Left ventricle myocardium superior (tissue), 1 donor: ENCODE measurements around the gene NADK. TPM values are rescaled to one million over a fixed set of nuclear protein-coding genes. Genes with fewer than 3 reads are reported as not detected.
"Not testable (repeated sequence)": the region's sequence is repeated elsewhere in the genome, so short reads cannot be mapped to it uniquely, and the experiment has no call there.

Source experiments
- ATAC-seq: fragments of 200-7000 bp; cut with Tn5 transposase; one replicate; pipeline ENCODE4 v1.9.1; 2020; ENCODE audit warnings: mild to moderate bottlenecking, moderate library complexity
- DNase-seq: peaks from one replicate; pipeline ENCODE4 v3.0.0-alpha.2; 2020
- intact Hi-C: fragments of 100-400 bp; cut with micrococcal nuclease; formaldehyde crosslinking; loops from one replicate; pipeline ENCODE4 v1.11.0; 2022
- total RNA-seq: library from RNA; stranded (reverse); fragmentation: NEBNext Ultra II Directional; extraction: Animal tissue kit (Norgen Biotek cat#: 25700); gene quantifications from one replicate; pipeline ENCODE4 v1.2.1, GENCODE V29; 2021
- donor health status: DM: no; HTN: yes; CAD: no; lungs with severe emphysema.

Gene NADK
- total RNA-seq, 1 donor from 2014 or later, result 24.4 TPM

- DNase-seq, intact Hi-C loops: not testable (repeated sequence)
- peak; percentile 6 for ATAC-seq
Measured at GRCh38 chr1:1728308-1729005, 49.8 kb downstream of the NADK start.

GRCh38 chr1:1727131-1727651 is 51.1 kb downstream of the NADK start:
- DNase-seq, ATAC-seq, intact Hi-C loops: not testable (repeated sequence)

- intact Hi-C loops, DNase-seq, ATAC-seq: not testable (repeated sequence)
Measured at GRCh38 chr1:1726088-1726487, 52.2 kb downstream of the NADK start.

GRCh38 chr1:1724035-1724864 is 54.0 kb downstream of the NADK start, which contains the start of gene CDK11A:
TSS of gene CDK11A (minus strand) at chr1:1724357. CDS start at chr1:1722818, 1,539 bp downstream.
- peak; percentile 95 for ATAC-seq
- DNase-seq, result peak; percentile 97
- intact Hi-C loops, result not testable (repeated sequence)

- intact Hi-C loops, result no loop called here
- DNase-seq, result no peak
- ATAC-seq, result no peak
Measured at GRCh38 chr1:1721201-1721600, 57.1 kb downstream of the NADK start.

- intact Hi-C loops, ATAC-seq, DNase-seq: not testable (repeated sequence)
Measured at GRCh38 chr1:1715109-1715883, 63.0 kb downstream of the NADK start.

- intact Hi-C loops, DNase-seq, ATAC-seq: not testable (repeated sequence)
Measured at GRCh38 chr1:1707897-1708296, 70.4 kb downstream of the NADK start.

GRCh38 chr1:1707241-1707640 is 71.0 kb downstream of the NADK start:
- DNase-seq, intact Hi-C loops, ATAC-seq: not testable (repeated sequence)

- ATAC-seq, intact Hi-C loops, DNase-seq: not testable (repeated sequence)
Measured at GRCh38 chr1:1705623-1706022, 72.6 kb downstream of the NADK start.

GRCh38 chr1:1704284-1704957 is 73.8 kb downstream of the NADK start:
- intact Hi-C loops, DNase-seq, ATAC-seq: not testable (repeated sequence)

- DNase-seq (no peak), ATAC-seq (no peak)
Measured at GRCh38 chr1:1703796-1704195, 74.5 kb downstream of the NADK start.

GRCh38 chr1:1702506-1702905 is 75.8 kb downstream of the NADK start:
- intact Hi-C loops, DNase-seq, ATAC-seq: not testable (repeated sequence)

More at GRCh38 chr1:1703796-1704195, 74.5 kb downstream of the NADK start:
- intact Hi-C loops, result no loop called here

Other genes starting within 250 kb of the NADK start
- 8.9 TPM for gene TMEM240, start 237.8 kb downstream of the NADK start, total RNA-seq
- gene SSU72, start 203.6 kb downstream of the NADK start, total RNA-seq, result 118 TPM
- gene FNDC10, start 178.3 kb downstream of the NADK start, total RNA-seq, result 3.6 TPM
- 131 TPM for gene MIB2, start 163.0 kb downstream of the NADK start, total RNA-seq
- 47.9 TPM for gene MMP23B, start 146.3 kb downstream of the NADK start, total RNA-seq
- 26.1 TPM for gene CDK11B, start 119.5 kb downstream of the NADK start, total RNA-seq
- 25.3 TPM for gene SLC35E2B, start 85.7 kb downstream of the NADK start, total RNA-seq
- 22.3 TPM for gene CDK11A, start 54.1 kb downstream of the NADK start, total RNA-seq
- gene GNB1, start 112.6 kb upstream of the NADK start, total RNA-seq, result 172 TPM
- not detected for gene CALML6, start 136.8 kb upstream of the NADK start, total RNA-seq
- 1.7 TPM for gene TMEM52, start 140.8 kb upstream of the NADK start, total RNA-seq
- not detected for gene CFAP74, start 225.3 kb upstream of the NADK start, total RNA-seq
- 0.20 TPM for gene GABRD, start 240.9 kb upstream of the NADK start, total RNA-seq